Glomerular endothelial cell (primary cell): ENCODE results near the gene RAI1. TPM values are rescaled to one million over a fixed set of nuclear protein-coding genes. Genes with fewer than 3 reads are reported as not detected.

Experiments used
- DNase-seq: peaks from one replicate; pipeline ENCODE4 v3.0.0-alpha.2; 2011; ENCODE audit warnings: low read depth, low spot score; ENCODE audit errors: extremely low read depth
- total RNA-seq: library from RNA; depleted of rRNA; stranded (reverse); fragments of >200 nt; gene quantifications from 2 replicates; pipeline ENCODE4 v1.2.3, GENCODE V29; 2015

RAI1 gene
- total RNA-seq, 1 donor from 2014 or later: 64.9 TPM

- no peak for DNase-seq
Observed at GRCh38 chr17:17713839-17714238, 32.6 kb downstream of the RAI1 start.

DNA sequence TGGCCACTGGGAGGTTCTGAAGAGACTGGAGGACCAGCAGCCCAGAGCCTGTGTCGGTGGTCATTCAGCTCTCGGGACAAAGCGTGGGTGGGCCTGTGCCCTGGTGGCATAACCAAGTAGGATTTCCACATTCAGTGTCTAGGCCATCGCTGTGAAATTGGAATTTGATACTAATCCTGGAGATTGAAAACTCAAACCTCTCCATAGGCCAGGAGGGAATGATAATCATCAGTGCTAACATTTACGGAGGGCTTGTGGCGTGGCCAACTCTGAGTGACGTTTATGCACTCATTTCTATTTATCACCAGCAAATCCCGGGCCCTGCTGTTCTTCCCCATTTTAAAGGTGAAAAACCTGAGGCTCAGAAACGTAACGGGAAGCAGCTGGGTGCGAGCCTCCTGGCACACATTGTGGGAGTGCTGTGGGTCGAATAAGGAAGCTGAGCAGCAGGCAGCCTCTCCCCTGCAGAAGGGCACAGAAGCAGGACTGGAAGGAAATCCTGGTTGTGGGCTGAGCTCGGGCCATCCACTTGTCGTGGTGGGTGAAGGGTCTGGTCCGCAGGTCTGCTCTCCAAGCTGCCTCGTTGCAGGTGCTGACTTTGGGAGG is 33.1 kb downstream of the RAI1 start:
- no peak for DNase-seq

- no peak for DNase-seq
Observed at GRCh38 chr17:17714879-17715278, 33.6 kb downstream of the RAI1 start.

DNA sequence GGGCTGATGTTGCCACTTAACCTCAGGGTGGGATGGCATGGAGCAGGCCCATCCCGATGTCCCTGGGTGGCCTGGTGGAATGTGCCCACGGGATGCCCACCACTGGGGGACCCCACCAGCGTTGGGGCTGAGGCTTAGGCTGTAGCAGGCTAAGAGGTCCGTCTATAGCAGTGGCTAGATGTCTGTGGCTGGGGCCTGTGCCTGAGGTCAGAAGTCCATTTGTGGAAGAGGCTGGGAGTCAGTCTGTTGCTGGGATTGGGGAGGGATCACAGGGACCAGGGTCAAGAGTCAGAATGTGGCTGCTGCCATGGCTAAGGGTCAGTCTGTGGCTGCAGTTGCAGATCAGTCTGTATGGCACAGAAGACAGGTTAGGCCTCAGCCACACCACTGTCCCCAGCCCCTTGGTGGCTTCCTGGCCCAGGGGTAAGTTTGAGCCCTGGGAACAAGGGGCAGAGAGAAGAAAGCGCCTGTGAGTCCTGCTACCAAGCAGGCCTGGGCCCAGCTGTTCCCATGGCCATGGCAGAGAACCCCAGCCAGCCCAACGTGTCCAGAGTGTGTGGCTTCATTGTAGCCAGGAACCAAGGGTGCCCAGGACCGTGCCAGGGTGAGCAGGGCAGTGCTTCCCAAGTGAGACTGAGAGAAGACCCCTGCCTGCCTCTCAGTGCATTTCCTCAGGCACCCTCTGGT is 35.7 kb downstream of the RAI1 start:
- no peak for DNase-seq

- DNase-seq: no peak
Observed at GRCh38 chr17:17718251-17718650, 37.0 kb downstream of the RAI1 start.

DNA sequence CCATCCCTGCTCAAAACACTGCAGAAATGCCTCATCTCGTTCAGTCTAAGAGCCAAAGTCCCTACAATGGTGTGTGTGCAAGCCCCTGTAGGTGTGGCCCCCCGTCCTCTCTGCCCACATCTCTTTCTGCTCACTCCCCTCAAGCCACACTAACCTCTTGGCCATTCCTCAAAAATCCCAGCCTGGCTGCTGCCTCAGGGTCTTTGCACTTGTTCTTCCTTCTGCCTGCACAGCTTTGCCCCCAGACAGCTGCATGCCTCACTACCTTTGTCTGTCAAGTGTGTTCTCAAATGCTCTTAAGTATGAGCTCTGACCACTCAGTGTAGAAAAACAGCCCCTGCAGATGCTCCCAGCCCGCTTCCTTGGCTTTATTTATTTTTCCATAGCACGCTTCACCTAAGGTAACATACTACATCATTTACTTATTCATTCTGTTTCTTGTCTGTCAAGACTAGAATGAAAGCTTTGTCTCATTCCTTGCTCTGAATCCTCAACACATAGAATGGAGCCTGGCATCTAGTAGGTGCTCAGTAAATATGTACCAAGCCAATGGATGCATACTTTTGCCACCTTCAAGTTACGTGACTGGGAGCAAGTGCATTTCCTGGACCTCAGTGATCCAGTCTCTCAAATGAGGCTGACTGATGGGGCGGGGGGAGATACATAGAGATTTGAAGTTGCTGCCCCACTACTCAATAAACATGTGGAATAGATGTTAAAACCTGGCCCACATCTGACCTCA is 38.1 kb downstream of the RAI1 start:
- DNase-seq: no peak

DNA sequence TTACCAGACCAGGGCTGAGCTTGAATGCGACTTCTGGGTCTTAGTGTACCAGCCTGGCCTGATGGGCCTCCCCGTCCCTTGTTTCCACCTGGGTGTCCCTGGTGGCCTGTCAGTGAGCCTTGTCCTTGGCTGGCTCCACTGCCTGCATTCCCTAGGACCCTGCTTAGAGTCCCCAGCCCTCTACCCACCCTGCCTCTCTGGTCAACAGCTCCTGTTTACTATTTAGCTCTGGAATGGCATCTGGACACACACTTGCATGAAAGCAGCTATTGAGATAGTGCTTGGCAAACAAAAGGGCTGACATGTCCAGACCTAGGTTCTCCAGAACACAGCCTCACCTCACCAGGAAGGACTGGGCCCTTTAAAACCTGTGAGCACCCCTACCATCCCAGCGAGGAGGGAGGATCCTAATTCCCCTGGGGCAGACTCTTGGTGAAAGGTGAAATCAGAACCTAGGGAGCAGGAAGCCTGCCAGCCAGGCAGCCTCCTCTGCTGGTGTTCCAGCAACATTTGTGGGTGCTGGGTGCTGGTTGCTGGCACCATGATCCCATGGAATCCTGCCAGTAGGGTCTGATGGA is 38.8 kb downstream of the RAI1 start:
- DNase-seq: no peak

DNA sequence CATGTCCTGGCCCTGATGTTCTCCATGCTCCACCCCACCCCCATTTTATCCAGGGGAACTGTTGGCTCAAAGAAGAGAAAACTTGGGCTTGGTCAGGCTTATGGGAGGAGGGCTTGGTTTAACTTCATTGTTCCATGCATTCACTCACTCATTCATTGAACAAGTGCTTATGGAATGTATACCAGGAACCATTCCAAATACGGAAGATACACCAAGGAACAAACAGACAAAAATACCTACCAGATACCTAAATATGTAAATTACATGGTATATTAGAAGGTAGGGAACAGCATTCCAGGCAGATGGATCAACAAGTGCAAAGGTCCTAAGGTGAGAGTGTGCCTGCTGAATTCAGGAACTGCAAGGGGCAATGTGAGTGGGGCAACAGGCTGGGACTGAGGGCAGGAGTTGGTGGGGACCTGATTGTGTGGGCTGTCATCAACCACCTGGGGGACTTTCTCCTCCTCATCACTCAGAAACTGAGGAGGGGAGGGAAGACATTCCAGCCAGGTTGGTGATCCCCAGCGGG is 39.9 kb downstream of the RAI1 start:
- DNase-seq: no peak

DNA sequence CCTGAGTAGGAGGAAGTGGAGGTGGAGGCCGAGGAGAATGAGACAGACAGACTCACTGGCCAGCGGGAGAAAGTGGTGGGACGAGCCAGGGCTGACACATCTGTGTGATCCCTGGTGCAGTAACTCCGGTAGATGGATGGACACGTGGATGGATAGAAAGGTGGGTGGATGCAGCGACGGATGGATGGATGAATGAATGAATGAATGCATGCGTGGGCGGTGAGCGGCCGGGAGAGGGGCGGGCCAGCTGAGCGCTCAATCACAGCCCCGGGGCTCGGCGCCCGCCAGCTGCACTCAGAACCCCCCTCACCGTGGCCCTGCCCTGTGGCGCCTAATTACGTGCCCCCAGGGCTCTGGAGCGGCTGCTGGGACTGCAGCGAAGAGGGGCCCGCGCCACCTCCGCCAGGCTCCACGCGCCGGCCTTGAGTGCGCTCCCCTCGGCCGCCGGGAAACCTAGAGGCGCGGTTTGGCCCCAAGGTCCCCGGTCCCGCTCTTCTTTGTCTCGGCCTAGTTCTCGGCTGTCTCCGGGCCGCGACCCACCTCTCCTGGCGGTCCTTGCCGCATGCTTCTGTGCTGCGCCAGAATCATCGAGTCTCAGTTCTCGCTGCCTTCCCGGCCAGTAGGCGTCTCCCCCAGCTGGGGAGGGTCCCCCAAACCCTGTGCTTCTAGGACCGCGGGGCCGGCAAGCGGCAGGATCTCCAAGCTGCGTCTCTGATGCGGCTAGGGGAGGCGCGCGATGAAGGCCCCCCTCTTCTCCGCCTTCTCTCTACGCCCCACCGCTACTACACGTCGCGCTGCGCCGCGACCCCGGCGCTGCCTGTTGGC is 41.0 kb downstream of the RAI1 start:
- DNase-seq: no peak

GRCh38 chr17:17722906-17723353 is 41.7 kb downstream of the RAI1 start:
- no peak for DNase-seq

GRCh38 chr17:17723354-17724261 is 42.4 kb downstream of the RAI1 start:
- no peak for DNase-seq

GRCh38 chr17:17724307-17725010 is 43.2 kb downstream of the RAI1 start:
- DNase-seq: no peak

DNA sequence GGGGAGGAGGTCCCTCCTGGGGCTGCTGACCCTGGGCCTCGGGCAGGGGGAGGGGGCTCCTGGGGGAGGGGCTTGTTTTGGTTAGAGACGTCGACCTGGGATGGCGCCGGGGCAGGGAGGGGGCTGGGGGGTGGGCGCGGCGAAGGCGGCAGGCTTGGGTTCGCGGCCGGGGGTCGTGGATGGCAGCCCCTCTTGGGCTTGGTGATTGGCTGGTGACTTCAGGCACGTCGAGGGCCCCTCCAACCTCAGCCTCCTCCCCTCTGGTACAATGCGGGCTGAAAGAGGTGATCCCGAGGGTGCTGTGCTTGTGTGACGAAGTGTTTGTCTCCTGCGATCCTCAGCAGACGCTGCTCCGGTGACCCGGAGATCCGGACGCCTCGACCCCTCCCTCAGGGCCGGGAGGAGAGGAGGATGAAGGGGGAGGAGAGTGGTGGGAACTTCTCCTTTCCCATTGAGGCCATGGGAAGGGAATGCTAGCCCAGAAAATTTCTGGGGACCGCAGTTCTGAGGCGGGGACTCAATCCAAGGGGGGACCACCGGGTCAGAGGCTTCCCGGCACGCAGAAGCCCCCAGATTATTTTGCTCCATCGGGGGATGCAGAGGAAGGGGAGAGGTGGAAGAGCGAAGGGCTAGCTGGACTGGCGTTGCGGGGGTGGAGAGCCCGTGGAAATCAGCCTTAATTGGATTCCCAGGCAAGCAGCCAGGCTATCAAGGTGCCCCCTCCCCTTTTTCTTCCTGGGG is 43.9 kb downstream of the RAI1 start:
- DNase-seq: no peak

DNA sequence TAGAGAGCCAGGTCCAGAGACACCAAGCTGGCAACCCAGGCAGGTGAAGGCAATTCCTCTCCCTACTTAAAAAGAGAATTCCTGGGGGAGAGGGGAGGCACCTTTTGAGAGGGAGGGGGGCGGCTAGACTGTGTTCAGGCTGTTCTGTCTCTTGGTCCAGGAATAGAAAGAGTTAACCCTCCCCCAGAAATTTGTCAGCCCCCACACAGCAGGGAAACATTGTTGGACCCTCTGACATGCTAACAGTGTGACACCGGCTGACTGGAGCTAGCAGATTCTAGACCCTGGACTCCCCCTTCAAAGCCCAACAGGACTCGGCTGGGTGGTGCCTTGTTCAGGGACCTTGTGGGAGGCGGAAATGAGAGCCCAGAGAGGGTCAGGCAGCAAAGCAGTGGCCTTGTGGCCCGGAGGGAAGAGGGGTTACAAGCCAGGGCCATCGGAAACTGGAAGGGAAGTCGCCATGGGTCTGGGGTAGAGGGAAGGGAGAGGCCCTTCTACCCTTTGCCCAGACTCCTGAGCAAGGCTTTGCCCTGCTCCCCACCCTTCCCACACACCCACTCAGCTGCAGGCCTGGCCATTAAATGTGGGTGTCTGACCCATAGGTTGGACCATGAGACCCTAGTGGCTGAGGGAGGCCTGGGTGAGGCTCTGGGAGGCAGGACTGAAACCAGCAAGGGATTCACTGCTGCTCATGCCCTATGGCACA is 44.6 kb downstream of the RAI1 start:
- DNase-seq: no peak

GRCh38 chr17:17726458-17727060 is 45.3 kb downstream of the RAI1 start:
- no peak for DNase-seq

GRCh38 chr17:17727111-17727659 is 45.9 kb downstream of the RAI1 start:
- no peak for DNase-seq

GRCh38 chr17:17728146-17728545 is 46.9 kb downstream of the RAI1 start:
- no peak for DNase-seq
